HG02884 (cell line): ENCODE results near the gene POLD1.
"Not testable (repeated sequence)": the region's sequence is repeated elsewhere in the genome, so short reads cannot be mapped to it uniquely, and the experiment has no call there.

Experiments
- ATAC-seq: cut with Tn5 transposase; IDR thresholded peaks from one replicate; pipeline ENCODE4 v1.9.1; 2021; ENCODE audit warnings: mild to moderate bottlenecking, moderate library complexity; ENCODE audit not compliant: unreplicated experiment

The POLD1 gene

DNA sequence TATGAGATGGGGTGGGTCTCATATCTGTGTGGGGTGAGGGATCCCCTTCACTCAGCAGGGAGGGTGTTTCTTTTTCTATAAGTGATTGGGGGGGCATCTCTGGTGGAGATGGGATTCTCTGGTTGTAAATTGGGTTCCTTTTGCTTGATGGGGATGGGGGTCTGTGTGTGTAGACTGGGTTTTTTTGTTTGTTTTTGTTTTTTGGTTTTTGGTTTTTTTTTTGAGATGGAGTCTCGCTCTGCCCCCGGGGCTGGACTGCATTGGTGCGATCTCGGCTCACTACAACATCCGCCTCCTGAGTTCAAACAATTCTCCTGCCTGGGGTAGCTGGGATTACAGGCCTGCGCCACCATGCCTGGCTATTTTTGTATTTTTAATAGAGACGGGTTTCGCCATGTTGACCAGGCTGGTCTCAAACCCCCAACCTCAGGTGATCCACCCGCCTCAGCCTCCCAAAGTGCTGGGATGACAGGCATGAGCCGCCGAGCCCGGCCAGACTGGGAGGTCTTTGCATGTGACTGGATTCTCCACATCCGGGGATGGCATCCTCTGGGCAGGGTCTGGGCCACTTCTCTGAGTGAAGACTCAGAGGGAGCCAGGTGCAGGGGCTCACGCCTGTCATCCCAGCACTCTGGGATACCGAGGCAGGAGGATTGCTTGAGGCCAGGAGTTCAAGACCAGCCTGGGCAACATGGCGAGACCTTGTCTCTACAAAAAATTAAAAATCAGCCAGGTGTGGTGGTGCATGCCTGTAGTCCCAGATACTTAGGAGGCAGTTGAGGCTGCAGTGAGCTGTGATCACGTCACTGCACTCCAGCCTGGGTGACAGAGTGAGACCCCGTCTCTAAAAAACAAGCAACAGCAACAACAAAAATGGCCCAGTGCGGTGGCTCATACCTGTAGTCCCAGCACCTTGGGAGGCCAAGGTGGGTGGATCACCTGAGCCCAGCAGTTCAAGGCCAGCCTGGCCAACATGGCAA lies 49.3 kb downstream of the POLD1 start:
- no peak for ATAC-seq

DNA sequence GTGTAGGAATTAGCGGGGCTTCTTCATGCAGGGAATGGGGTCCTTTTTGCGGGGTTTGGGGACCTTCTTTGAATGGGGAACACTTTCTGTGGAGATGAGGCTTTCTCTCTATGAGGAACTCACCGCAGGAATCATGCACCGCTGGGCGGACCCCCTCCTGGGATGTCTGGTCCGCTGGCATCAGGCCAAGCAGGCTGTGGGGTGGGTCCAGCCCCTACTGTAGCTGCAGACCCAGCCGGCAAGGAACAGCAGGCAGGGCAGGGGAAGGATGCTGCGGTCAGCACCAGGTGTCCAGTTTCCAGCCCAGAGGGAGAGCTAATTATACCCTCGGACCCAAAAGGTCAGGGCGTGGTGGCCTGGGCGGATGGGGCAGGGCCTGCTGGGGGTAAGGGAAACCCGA lies 50.4 kb downstream of the POLD1 start:
- ATAC-seq = no peak

DNA sequence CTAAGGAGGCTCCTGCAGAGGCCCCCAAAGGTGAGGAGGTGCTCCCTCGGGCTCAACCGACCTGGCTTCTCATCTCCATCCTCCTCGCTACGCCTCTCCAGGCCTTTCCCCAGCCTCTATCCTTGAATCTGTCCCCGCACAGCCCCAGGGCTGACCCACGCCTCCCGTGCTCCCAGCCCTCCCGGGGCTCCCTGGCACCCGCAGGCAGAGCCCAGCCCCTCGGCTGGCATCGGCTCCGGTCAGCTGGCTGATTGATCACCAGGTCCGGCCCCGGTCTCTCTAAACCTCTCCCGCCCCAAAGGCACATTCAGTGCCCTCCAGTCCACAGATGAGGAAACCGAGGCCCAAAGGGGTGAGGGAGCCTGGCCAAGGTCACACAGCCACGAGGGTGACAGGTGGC lies 51.1 kb downstream of the POLD1 start:
- no peak for ATAC-seq

DNA sequence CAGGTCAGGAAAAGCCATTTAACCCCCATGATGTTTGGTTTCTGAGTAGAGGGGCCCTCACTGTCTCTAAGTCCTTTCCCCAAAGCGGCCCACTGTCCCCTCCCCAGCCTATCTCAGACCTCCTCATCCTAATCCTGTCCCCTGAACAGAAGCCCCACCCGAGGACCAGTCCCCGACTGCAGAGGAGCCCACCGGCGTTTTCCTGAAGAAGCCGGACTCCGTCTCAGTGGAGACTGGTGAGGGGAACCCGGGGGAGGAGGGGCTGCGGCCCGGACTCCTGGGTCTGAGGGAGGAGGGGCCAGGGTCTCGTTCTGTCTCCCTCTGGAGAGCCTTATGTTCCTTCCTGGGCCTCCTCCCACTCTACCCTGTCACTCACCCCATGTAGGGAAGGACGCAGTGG lies 51.5 kb downstream of the POLD1 start:
- no peak for ATAC-seq

- ATAC-seq = no peak
These were observed 53.8 kb downstream of the POLD1 start for GRCh38 chr19:50437862-50438449.

DNA sequence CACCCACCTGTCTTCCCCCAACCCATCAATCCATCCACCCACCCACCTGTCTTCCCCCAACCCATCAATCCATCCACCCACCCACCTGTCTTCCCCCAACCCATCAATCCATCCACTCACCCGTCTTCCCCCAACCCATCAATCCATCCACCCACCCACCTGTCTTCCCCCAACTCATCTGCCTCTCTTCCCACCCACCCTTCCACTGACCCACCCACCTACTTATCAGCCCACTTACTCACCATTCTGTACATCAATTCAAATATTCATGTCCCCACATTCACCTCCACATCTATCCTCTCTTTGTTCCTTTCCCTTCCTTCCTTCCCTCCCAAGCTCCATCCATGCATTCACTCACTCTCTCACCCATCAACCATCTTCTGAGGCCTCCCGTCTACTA lies 55.0 kb downstream of the POLD1 start:
- not testable (repeated sequence) for ATAC-seq

DNA sequence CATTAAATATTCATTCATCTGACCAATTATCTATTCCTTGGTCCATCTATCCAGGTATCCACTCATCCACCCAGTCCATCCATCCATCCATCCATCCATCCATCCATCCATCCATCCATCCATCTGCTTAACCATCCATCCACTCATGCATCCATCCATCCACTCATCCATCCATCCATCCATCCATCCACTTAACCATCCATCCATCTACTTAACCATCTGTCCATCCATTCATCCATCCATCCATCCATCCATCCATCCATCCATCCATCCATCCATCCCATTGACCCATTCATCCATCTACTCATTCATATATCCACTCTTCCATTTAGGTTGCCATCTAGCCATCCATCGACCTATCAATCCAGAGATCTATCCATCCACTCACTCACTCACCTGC lies 59.9 kb downstream of the POLD1 start:
- no peak for ATAC-seq

DNA sequence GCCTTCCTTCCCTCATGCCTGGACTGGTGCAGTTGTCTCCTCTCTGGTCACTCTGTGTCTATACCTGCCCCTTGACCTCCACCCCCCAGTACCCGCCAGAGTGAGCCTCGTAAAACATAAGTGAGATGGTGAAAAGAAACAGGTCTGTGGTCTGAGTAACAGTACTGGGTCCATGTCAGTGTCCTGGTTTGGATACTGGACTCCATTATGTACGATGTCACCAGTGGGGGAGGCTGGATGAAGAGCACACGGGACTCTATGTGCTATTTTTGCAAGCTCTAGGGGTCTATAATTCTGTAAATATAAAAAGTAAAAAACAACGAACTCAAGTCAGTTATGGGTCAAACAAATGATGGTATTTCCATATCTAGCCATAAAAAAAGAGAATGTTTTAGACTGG lies 62.9 kb downstream of the POLD1 start:
- no peak for ATAC-seq

GRCh38 chr19:50447750-50448149 lies 63.6 kb downstream of the POLD1 start:
- no peak for ATAC-seq

DNA sequence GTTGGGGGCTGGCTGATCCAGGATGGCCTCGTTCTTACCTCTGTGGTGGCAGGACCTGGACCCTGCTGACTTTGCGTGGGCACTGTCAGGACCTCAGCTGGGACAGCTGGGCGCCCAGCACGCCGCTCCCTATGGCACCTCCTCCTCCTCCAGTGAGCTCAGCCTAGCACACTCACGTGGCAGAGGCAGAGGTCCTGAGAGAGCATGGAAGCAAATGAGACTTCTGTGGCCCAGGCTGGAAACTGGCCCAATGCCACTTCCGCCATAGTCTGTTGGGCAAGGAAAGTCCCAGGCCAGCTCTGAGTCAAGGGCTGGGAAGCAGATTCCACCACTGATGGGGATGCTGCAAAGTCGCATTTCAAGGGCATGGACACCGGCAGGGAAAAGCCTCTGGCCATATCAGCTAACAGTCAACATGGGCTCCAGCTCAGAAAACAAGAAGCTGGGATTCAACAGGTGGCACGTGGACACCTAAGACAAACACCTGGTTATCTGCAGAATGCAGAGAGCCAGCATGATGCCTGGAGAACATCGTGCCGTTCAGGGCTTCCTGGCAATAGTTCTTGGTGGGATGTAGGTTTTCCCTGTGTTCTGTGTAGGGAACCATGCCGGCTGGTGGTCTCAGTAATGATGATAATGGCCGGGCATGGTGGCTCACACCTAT lies 65.2 kb downstream of the POLD1 start:
- ATAC-seq = no peak

DNA sequence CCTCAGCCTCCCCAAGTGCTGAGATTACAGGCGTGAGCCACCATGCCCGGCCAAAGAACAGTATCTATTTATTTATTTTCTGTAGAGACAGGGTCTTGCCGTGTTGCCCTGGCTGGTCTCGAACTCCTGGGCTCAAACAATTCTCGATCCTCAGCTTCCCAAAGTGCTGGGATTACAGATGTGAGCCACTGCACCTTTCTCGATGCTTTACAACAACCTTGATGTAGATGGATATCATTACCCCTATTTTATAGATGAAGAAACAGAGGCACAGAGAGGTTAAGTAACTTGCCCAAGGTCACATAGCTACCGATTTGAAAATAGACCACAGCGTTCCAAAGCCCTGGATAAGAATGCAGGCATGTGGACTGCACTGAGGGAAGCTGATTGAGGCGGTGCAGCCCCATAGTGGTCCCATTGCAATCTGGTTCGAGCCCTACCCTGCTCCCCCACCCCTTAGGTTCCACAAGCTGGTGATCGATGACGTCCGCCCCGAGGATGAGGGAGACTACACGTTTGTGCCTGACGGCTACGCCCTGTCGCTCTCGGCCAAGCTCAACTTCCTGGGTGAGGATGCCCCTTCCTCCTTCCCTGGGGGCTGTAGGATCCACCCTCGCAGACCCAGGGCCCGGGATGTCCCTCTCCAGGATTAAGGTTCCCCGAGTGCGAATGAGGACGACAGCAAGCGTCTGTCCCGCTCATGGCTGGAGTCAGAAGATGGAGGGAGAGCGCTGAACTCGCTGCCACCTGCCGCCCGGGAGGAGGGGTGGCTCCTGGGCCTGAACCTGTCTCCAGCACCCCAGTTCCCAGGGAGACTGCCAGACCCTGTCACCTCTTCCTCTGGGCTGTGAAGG lies 66.4 kb downstream of the POLD1 start:
- no peak for ATAC-seq

- ATAC-seq = no peak
These were observed 67.0 kb downstream of the POLD1 start for GRCh38 chr19:50451223-50451534.

DNA sequence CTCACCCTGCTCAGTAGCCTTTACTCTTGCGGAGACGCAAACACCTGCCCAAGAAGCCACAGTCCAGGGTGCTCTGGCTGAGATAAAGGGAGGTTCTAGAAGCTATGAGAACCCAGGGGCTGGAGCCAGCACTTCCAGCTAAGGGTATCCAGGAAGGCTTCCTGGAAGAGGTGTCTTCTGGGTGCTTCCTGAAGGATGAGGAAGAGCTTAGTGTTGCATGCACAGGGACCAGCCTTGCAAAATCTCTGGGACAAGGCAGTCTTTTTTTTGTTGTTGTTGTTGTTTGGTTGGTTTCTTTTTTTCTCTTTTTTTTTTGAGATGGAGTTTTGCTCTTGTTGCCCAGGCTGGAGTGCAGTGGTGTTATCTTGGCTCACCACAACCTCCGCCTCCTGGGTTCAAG lies 69.1 kb downstream of the POLD1 start:
- no peak for ATAC-seq

- ATAC-seq = no peak
These were observed 71.8 kb downstream of the POLD1 start for GRCh38 chr19:50455992-50456391.

- no peak for ATAC-seq
These were observed 73.2 kb downstream of the POLD1 start for GRCh38 chr19:50457300-50457699.

DNA sequence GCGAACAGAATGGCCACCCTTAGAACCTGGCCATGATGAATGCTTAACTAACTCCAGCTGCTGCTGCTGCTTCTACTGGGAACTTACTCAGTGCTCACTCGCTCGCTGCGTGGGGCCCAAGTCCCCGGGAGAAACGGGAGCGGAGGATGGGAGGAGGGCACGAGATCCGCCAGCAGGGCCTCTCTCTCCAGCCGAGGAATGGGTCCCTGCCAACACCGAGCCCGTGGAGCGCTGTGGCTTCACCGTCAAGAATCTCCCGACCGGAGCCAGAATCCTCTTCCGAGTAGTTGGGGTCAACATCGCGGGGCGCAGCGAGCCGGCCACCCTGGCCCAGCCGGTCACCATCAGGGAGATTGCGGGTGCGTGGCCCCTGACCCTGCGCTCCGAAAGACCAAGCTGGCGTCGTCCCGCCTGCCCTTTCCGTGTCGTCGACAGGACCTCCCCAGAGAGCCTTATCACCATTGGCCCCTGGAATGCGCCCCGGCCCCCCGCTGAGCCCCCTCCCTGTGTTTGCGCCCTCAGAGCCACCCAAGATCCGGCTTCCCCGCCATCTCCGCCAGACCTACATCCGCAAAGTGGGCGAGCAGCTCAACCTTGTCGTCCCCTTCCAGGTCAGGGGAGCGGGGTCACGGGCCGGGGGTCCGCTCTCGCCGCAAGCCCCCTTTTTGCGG lies 74.4 kb downstream of the POLD1 start:
- ATAC-seq = no peak

- no peak for ATAC-seq
These were observed 74.9 kb downstream of the POLD1 start for GRCh38 chr19:50459067-50459456.

DNA sequence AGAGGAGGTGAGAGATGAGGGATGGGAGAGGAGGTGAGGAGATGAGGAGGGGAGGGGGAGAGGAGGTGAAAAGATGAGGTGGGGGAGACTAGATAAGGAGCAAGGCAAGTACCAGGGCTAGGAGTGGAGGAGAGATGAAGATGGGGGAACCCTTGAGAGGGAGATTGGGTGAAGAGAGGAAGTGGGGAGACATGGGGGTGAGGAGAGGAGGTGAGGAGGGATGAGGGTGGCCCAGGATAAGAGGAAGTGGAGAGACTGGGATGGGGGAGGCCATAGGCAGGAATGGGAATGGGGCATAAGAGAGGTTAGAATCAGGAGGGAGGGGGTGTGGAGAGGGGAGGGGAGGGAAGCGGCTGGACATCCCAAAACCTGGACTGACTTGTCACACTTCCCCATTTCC lies 75.5 kb downstream of the POLD1 start:
- ATAC-seq = no peak

DNA sequence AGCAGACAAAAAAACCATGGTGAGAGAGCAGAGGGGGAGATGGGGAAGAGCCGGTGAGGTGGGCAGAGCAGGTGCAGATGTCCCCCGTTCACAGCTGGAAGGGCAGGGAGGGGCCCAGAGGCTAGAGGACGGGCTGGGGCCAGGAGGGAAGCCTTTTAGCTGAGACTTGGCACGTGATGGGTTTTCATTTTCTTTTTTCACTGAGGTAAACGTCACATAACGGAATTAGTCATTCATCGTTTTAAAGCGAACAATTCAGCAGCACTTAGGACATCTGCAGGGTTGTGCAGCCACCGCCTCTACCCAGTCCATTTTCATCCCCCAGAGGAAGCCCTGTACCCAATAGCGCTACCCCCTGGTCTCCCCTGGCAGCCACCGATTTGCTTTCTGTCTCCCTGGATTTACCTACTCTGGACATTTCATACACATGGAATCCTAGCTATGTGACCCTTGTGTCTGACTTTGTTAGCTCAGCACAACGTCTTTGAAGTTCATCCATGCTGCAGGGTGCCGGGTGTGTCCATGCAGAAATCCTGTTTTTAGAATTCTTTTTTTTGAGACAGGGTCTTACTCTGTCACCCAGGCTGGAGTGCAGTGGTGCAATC lies 76.1 kb downstream of the POLD1 start:
- ATAC-seq = no peak
